Colonic mucosa (tissue), 4 donors: Measurements from ENCODE around the gene GSE1. TPM values are rescaled to one million over a fixed set of nuclear protein-coding genes. Genes with fewer than 3 reads are reported as not detected.

Source experiments
- DNase-seq: peaks from one replicate; pipeline ENCODE4 v3.0.0-alpha.2; 2020
- H3K27ac ChIP-seq: fragments of 200-600 bp; one replicate; pipeline ENCODE4 v1.8.0; 2021
- H3K27me3 ChIP-seq: fragments of 200-600 bp; one replicate; pipeline ENCODE4 v1.8.0; 2021
- H3K36me3 ChIP-seq: fragments of 200-600 bp; one replicate; pipeline ENCODE4 v1.8.0; 2021
- H3K4me1 ChIP-seq: fragments of 200-600 bp; one replicate; pipeline ENCODE4 v1.8.0; 2021; ENCODE audit warnings: mild to moderate bottlenecking
- H3K4me3 ChIP-seq: fragments of 200-600 bp; one replicate; pipeline ENCODE4 v1.8.0; 2021
- H3K9ac ChIP-seq, 2 donors: one replicate each; pipeline ENCODE4 v1.7.0; 2013; ENCODE audit warnings: control low read depth in 2 of 2, low read depth in 2 of 2, low read length in 2 of 2
- H3K9me3 ChIP-seq: fragments of 200-600 bp; one replicate; pipeline ENCODE4 v1.8.0; 2021
- intact Hi-C: fragments of 100-400 bp; cut with DNase I; formaldehyde crosslinking; loops from one replicate; pipeline ENCODE4 v1.14.1; 2022
- total RNA-seq, 2 donors: library from RNA; stranded (reverse); fragmentation: NEBNext Ultra II Directional in 1 of 2; extraction: Animal tissue kit (Norgen Biotek cat#: 25700) in 1 of 2; gene quantifications; one replicate each; pipeline ENCODE4 v1.2.1, GENCODE V29; 2021
- TF ChIP-seq, protein P1 (sequence below): fragments of 200-600 bp; IDR thresholded peaks from one replicate; pipeline ENCODE4 v1.8.0; 2022; ENCODE audit warnings: antibody characterized with exemption, mild to moderate bottlenecking
- donor health status: healthy.
- donor health status: DM: no; HTN: no; CAD: no.
- donor health status: DM: no; HTN: no; CAD: no.

Gene GSE1
- total RNA-seq, 2 donors from 2014 or later: 79.2 to 103 TPM

- Histone ChIP-seq H3K9me3 (no peaks in the 10 kb centered on the region), H3K9ac (no peak overlapping the region), H3K27ac (no peak overlapping the region), H3K36me3 (peaks cover 43% of the 10 kb centered on the region), H3K4me3 (no peak overlapping the region), H3K4me1 (no peaks in the 10 kb centered on the region), H3K27me3 (no peaks in the 10 kb centered on the region)
- intact Hi-C loops: no loop called here
- DNase-seq: no peak
- TF ChIP-seq, protein P1, sequence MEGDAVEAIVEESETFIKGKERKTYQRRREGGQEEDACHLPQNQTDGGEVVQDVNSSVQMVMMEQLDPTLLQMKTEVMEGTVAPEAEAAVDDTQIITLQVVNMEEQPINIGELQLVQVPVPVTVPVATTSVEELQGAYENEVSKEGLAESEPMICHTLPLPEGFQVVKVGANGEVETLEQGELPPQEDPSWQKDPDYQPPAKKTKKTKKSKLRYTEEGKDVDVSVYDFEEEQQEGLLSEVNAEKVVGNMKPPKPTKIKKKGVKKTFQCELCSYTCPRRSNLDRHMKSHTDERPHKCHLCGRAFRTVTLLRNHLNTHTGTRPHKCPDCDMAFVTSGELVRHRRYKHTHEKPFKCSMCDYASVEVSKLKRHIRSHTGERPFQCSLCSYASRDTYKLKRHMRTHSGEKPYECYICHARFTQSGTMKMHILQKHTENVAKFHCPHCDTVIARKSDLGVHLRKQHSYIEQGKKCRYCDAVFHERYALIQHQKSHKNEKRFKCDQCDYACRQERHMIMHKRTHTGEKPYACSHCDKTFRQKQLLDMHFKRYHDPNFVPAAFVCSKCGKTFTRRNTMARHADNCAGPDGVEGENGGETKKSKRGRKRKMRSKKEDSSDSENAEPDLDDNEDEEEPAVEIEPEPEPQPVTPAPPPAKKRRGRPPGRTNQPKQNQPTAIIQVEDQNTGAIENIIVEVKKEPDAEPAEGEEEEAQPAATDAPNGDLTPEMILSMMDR: no peak
These were observed 45.6 kb downstream of the GSE1 start for GRCh38 chr16:85658504-85659326.

GRCh38 chr16:85659336-85659735, 46.2 kb downstream of the GSE1 start:
- intact Hi-C loops: no loop called here
- TF ChIP-seq, protein P1: no peak
- H3K36me3 ChIP-seq: peaks cover 43% of the 10 kb centered on the region
- no peaks in the 10 kb centered on the region for H3K4me1 ChIP-seq
- no peak overlapping the region for H3K4me3 ChIP-seq
- no peaks in the 10 kb centered on the region for H3K9me3 ChIP-seq
- H3K9ac ChIP-seq: no peak overlapping the region
- no peak overlapping the region for H3K27ac ChIP-seq
- no peak for DNase-seq
- no peaks in the 10 kb centered on the region for H3K27me3 ChIP-seq

DNA sequence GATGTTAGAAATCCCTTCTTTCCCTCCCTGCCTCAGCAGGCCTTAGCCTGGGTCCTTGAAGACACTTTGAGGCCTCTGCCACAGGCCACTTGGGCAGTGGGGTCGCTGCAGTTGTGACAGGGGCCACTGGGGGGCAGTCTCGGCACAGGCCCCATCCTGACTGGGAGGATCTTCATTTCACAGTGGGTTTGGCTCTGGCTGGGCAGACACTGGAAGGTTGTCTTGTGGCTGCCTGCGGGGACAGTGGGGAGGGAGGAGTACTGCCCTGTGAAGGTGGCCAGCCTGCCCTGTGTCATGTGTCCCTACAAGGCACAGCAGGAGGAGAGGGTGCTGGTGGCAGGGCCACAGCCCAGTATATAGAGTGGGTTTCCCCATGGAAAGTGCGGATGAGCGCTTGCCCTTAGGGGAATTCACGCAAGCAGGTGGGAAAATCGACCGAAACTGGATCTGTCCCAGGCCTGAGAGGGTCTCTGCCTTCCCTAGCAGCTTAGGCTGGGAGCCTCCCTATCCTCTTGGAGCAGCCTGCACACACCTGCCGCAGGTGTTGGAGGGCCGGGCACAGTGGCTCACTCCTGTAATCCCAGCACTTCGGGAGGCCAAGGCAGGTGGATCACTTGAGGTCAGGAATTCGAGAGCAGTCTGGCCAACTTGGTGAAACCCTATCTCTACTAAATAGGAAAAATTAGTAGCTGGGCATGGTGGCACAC, 46.8 kb downstream of the GSE1 start:
- H3K4me3 ChIP-seq: no peak overlapping the region
- H3K4me1 ChIP-seq: no peaks in the 10 kb centered on the region
- no peak overlapping the region for H3K9ac ChIP-seq
- H3K27ac ChIP-seq: no peak overlapping the region
- H3K36me3 ChIP-seq: peaks cover 46% of the 10 kb centered on the region
- H3K27me3 ChIP-seq: no peaks in the 10 kb centered on the region
- H3K9me3 ChIP-seq: no peaks in the 10 kb centered on the region
- DNase-seq: peak; percentile 67
- intact Hi-C loops: loop anchor here (2.0 kb wide), 1 partner anchor 57 kb away; no protein-coding TSS in a partner anchor
- TF ChIP-seq, protein P1: peak; percentile 95

DNA sequence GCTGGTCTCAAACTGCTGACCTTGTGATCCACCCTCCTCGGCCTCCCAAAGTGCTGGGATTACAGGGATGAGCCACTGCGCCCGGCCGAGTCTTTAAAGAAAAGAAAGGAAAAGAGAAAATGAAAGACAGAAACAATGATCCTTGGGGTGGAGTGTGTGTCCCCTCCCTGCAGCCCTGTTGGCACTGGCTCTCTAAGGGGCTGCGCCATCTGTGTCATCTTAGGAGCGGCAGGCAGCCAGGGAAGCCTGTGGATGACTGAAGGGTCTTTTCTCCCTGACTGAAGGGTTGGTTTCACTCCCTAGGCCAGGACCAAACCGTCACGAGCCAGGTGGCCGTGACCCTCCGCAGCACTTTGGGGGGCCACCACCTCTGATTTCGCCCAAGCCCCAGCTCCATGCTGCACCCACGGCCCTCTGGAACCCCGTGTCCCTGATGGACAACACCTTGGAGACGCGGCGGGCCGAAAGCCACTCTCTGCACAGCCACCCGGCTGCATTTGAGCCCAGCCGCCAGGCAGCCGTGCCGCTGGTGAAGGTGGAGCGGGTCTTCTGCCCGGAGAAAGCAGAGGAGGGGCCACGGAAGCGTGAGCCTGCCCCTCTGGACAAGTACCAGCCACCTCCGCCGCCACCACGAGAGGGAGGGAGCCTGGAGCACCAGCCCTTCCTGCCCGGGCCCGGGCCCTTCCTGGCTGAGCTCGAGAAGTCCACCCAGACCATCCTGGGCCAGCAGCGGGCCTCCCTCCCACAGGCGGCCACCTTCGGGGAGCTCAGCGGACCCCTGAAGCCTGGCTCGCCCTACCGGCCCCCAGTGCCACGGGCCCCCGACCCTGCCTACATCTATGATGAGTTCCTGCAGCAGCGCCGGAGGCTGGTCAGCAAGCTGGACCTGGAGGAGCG, 48.0 kb downstream of the GSE1 start:
- H3K36me3 ChIP-seq: peaks cover 49% of the 10 kb centered on the region
- intact Hi-C loops: loop anchor here (2.0 kb wide), 1 partner anchor 56 kb away; no protein-coding TSS in a partner anchor
- DNase-seq: no peak
- H3K27me3 ChIP-seq: no peaks in the 10 kb centered on the region
- no peaks in the 10 kb centered on the region for H3K4me1 ChIP-seq
- no peak overlapping the region for H3K9ac ChIP-seq
- H3K27ac ChIP-seq: no peak overlapping the region
- TF ChIP-seq, protein P1: no peak
- no peaks in the 10 kb centered on the region for H3K9me3 ChIP-seq
- H3K4me3 ChIP-seq: no peak overlapping the region
